Loucy (cell line): ENCODE results near the gene TOR1AIP2.

Experiments
- CTCF ChIP-seq: fragments of 200-600 bp; sonication (generic); conservative IDR thresholded peaks from 2 replicates; pipeline ENCODE4 v1.5.1; 2014; ENCODE audit warnings: mild to moderate bottlenecking, antibody characterized with exemption, low read length
- EZH2phosphoT487 ChIP-seq: fragments of 200-600 bp; IDR thresholded peaks from 2 replicates; pipeline ENCODE4 v1.6.1; 2018; ENCODE audit warnings: antibody characterized with exemption, mild to moderate bottlenecking, moderate library complexity, borderline replicate concordance

DNA sequence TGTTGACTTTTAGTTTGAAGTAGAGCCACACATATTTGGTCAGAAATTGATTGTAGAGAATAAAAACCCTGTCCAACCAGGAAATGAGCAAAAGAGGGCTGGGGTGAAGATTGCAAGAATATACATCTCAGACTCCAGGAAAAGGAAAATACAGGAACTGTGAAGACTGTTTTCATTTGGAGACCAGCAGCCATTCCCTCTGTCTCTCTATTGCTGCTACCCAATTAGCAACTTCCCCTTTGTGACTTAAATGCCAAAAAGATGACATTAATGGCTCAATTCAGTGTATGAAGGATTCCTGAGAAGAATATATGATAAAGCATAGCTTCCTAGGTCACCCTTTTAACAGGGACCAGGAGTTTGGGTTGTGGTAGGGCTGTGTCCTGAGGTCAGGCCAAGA, 45.4 kb upstream of the TOR1AIP2 start:
- TF ChIP-seq CTCF (no peak), EZH2phosphoT487 (no peak)
